ENCODE measurements around the gene ZCCHC7.
"Not testable (repeated sequence)": the region's sequence is repeated elsewhere in the genome, so short reads cannot be mapped to it uniquely, and the experiment has no call there.

The ZCCHC7 gene

GRCh38 chr9:37174247-37174646 lies 53.9 kb downstream of the ZCCHC7 start:
- no peak for DNase-seq (ENCODE audit: low spot score)

- DNase-seq (ENCODE audit: low spot score) = no peak
These were observed 58.4 kb downstream of the ZCCHC7 start for GRCh38 chr9:37178742-37179141.

GRCh38 chr9:37179576-37179975 lies 59.2 kb downstream of the ZCCHC7 start:
- DNase-seq (ENCODE audit: low spot score) = no peak

GRCh38 chr9:37180138-37180537 lies 59.8 kb downstream of the ZCCHC7 start:
- no peak for DNase-seq (ENCODE audit: low spot score)

GRCh38 chr9:37182718-37183117 lies 62.3 kb downstream of the ZCCHC7 start:
- no peak for DNase-seq (ENCODE audit: low spot score)

- DNase-seq (ENCODE audit: low spot score) = no peak
These were observed 64.8 kb downstream of the ZCCHC7 start for GRCh38 chr9:37184905-37185867.

- DNase-seq (ENCODE audit: low spot score) = no peak
These were observed 66.9 kb downstream of the ZCCHC7 start for GRCh38 chr9:37187292-37187691.

- DNase-seq (ENCODE audit: low spot score) = peak; percentile 10
These were observed 67.5 kb downstream of the ZCCHC7 start for GRCh38 chr9:37187713-37188439.

GRCh38 chr9:37190739-37191138 lies 70.4 kb downstream of the ZCCHC7 start:
- DNase-seq (ENCODE audit: low spot score) = not testable (repeated sequence)

GRCh38 chr9:37191403-37192089 lies 71.2 kb downstream of the ZCCHC7 start:
- no peak for DNase-seq (ENCODE audit: low spot score)

GRCh38 chr9:37192803-37193202 lies 72.4 kb downstream of the ZCCHC7 start:
- DNase-seq (ENCODE audit: low spot score) = no peak

- no peak for DNase-seq (ENCODE audit: low spot score)
These were observed 77.0 kb downstream of the ZCCHC7 start for GRCh38 chr9:37197158-37198038.

GRCh38 chr9:37198039-37198729 lies 77.8 kb downstream of the ZCCHC7 start:
- no peak for DNase-seq (ENCODE audit: low spot score)

- DNase-seq (ENCODE audit: low spot score) = no peak
These were observed 78.5 kb downstream of the ZCCHC7 start for GRCh38 chr9:37198831-37199230.

GRCh38 chr9:37200433-37201005 lies 80.1 kb downstream of the ZCCHC7 start:
- DNase-seq (ENCODE audit: low spot score) = no peak

- no peak for DNase-seq (ENCODE audit: low spot score)
These were observed 81.2 kb downstream of the ZCCHC7 start for GRCh38 chr9:37201581-37201980.

GRCh38 chr9:37202091-37202490 lies 81.7 kb downstream of the ZCCHC7 start:
- DNase-seq (ENCODE audit: low spot score) = no peak

- DNase-seq (ENCODE audit: low spot score) = not testable (repeated sequence)
These were observed 83.1 kb downstream of the ZCCHC7 start for GRCh38 chr9:37203456-37203855.

- no peak for DNase-seq (ENCODE audit: low spot score)
These were observed 85.8 kb downstream of the ZCCHC7 start for GRCh38 chr9:37206121-37206620.

All from CD4-positive, alpha-beta T cell treated with Interleukin-15 for 4 hours (primary cell).